CD4-positive, alpha-beta T cell (primary cell): ENCODE data around the gene THRB. TPM values are rescaled to one million over a fixed set of nuclear protein-coding genes. Genes with fewer than 3 reads are reported as not detected.

Source experiments
- ATAC-seq: fragments of 200-7000 bp; cut with Tn5 transposase; one replicate; pipeline ENCODE4 v1.10.0; 2022; ENCODE audit warnings: mild to moderate bottlenecking; ENCODE audit not compliant: poor library complexity
- CTCF ChIA-PET: fragments of 350-600 bp; sonication (Branson Sonifier 250); formaldehyde crosslinking; loops from one replicate; lab custom pipeline; 2021; ENCODE audit warnings: antibody characterized with exemption, inconsistent platforms; lab: Charles Lee
- POLR2A ChIA-PET: fragments of 350-600 bp; sonication (Branson Sonifier 250); formaldehyde crosslinking; loops from one replicate; lab custom pipeline; 2021; ENCODE audit warnings: antibody characterized with exemption, inconsistent platforms; lab: Charles Lee
- DNase-seq, 14 experiments: peaks; one replicate each; pipeline ENCODE4 v3.0.0-alpha.2; 2013 to 2020; ENCODE audit warnings: mixed read lengths in 2 of 14
- H3K27ac ChIP-seq, 2 donors: one replicate each; pipeline versions ENCODE4 v1.5.1 to v1.7.0; 2013; ENCODE audit warnings: low read length in 2 of 2, low read depth in 1 of 2, mild to moderate bottlenecking in 1 of 2
- H3K27me3 ChIP-seq, 2 experiments: 1 replicate in 1 of 2; 2 replicates in 1 of 2; pipeline versions ENCODE4 v1.6.1 to v1.7.0; 2013; ENCODE audit warnings: low read length in 2 of 2, control low read depth in 1 of 2, mild to moderate bottlenecking in 1 of 2, moderate library complexity in 1 of 2; ENCODE audit not compliant: insufficient read depth in 2 of 2, control insufficient read depth in 1 of 2
- H3K36me3 ChIP-seq: one replicate; pipeline ENCODE4 v1.6.1; 2013; ENCODE audit warnings: low read length, control low read depth; ENCODE audit not compliant: insufficient read depth
- H3K4me1 ChIP-seq: one replicate; pipeline ENCODE4 v1.6.1; 2013; ENCODE audit warnings: low read length, control low read depth; ENCODE audit not compliant: insufficient read depth
- H3K4me3 ChIP-seq: one replicate; pipeline ENCODE4 v1.5.1; 2013; ENCODE audit warnings: mild to moderate bottlenecking, low read length, moderate library complexity
- H3K9me3 ChIP-seq, 2 experiments: 1 replicate in 1 of 2; 2 replicates in 1 of 2; pipeline versions ENCODE4 v1.6.1 to v1.7.0; 2013; ENCODE audit warnings: low read length in 2 of 2, mild to moderate bottlenecking in 2 of 2, control low read depth in 1 of 2, moderate library complexity in 1 of 2; ENCODE audit not compliant: control insufficient read depth in 1 of 2, insufficient read depth in 1 of 2
- H3K27ac Mint-ChIP-seq: one replicate; pipeline ENCODE4 v1.8.0; 2020; ENCODE audit warnings: mixed read lengths
- H3K27me3 Mint-ChIP-seq: one replicate; pipeline ENCODE4 v1.8.0; 2021; ENCODE audit warnings: mixed read lengths
- H3K36me3 Mint-ChIP-seq: one replicate; pipeline ENCODE4 v1.8.0; 2021; ENCODE audit warnings: low read depth, mixed read lengths
- H3K4me1 Mint-ChIP-seq: one replicate; pipeline ENCODE4 v1.8.0; 2021; ENCODE audit warnings: low read depth, mixed read lengths
- H3K4me3 Mint-ChIP-seq: one replicate; pipeline ENCODE4 v1.8.0; 2020; ENCODE audit warnings: mild to moderate bottlenecking, mixed read lengths
- H3K9me3 Mint-ChIP-seq: one replicate; pipeline ENCODE4 v1.8.0; 2020; ENCODE audit warnings: mixed read lengths
- CTCF ChIP-seq: fragments of 200-600 bp; IDR thresholded peaks from one replicate; pipeline ENCODE4 v1.8.0; 2022; ENCODE audit warnings: antibody characterized with exemption, mild to moderate bottlenecking
- intact Hi-C, 2 experiments: fragments of 100-400 bp; cut with DNase I in 1 of 2; cut with micrococcal nuclease in 1 of 2; formaldehyde crosslinking; loops; one replicate each; pipeline versions ENCODE4 v1.15.1 to v1.9.0; 2023 to 2025; cut with DNase I, micrococcal nuclease
- total RNA-seq, 174 experiments: library from RNA in 2 of 174; stranded (reverse) in 2 of 174; gene quantifications; one replicate each; pipeline ENCODE4 v1.2.3 and lab custom pipeline; 2021 to 2026

The THRB gene
- total RNA-seq, 2 experiments from 2014 or later: not detected

GRCh38 chr3:24162929-24163328 lies 331.7 kb downstream of the THRB start:
- no peak overlapping the region for H3K27ac ChIP-seq
- peaks cover 19% of the 10 kb centered on the region for H3K27me3 Mint-ChIP-seq
- H3K9me3 ChIP-seq: peaks cover 0 to 6% of the 10 kb centered on the region in 2 experiments
- no peak overlapping the region for H3K27ac Mint-ChIP-seq
- H3K36me3 ChIP-seq: no peaks in the 10 kb centered on the region
- H3K9me3 Mint-ChIP-seq: no peaks in the 10 kb centered on the region
- no peak for TF ChIP-seq CTCF
- ChIA-PET POLR2A (no interaction called here), CTCF (no interaction called here)
- no peaks in the 10 kb centered on the region for H3K4me1 ChIP-seq
- no peak overlapping the region for H3K4me3 ChIP-seq
- intact Hi-C loops: no loop called here
- no peaks in the 10 kb centered on the region for H3K36me3 Mint-ChIP-seq
- H3K4me3 Mint-ChIP-seq: no peak overlapping the region
- DNase-seq: no peak
- no peaks in the 10 kb centered on the region for H3K4me1 Mint-ChIP-seq
- no peaks in the 10 kb centered on the region for H3K27me3 ChIP-seq
- ATAC-seq: no peak

- H3K27ac ChIP-seq: no peak overlapping the region
- H3K9me3 Mint-ChIP-seq: no peaks in the 10 kb centered on the region
- no peaks in the 10 kb centered on the region for H3K36me3 ChIP-seq
- no peaks in the 10 kb centered on the region for H3K4me1 ChIP-seq
- no peak for TF ChIP-seq CTCF
- H3K4me3 ChIP-seq: no peak overlapping the region
- ATAC-seq: no peak
- DNase-seq: no peak
- H3K27me3 ChIP-seq: no peaks in the 10 kb centered on the region
- intact Hi-C loops: no loop called here
- H3K9me3 ChIP-seq: peaks cover 0 to 6% of the 10 kb centered on the region in 2 experiments
- H3K4me1 Mint-ChIP-seq: no peaks in the 10 kb centered on the region
- no peaks in the 10 kb centered on the region for H3K36me3 Mint-ChIP-seq
- no peak overlapping the region for H3K4me3 Mint-ChIP-seq
- ChIA-PET CTCF (no interaction called here), POLR2A (no interaction called here)
- H3K27me3 Mint-ChIP-seq: peaks cover 19% of the 10 kb centered on the region
- no peak overlapping the region for H3K27ac Mint-ChIP-seq
Measured at GRCh38 chr3:24161841-24162240, 332.8 kb downstream of the THRB start.

GRCh38 chr3:24160424-24161095 lies 334.1 kb downstream of the THRB start:
- intact Hi-C loops: no loop called here
- ATAC-seq (no peak), DNase-seq (no peak)
- H3K9me3 ChIP-seq: peaks cover 0 to 6% of the 10 kb centered on the region in 2 experiments
- H3K4me3 ChIP-seq: no peak overlapping the region
- ChIA-PET CTCF (no interaction called here), POLR2A (no interaction called here)
- H3K9me3 Mint-ChIP-seq: no peaks in the 10 kb centered on the region
- H3K27me3 Mint-ChIP-seq: peaks cover 19% of the 10 kb centered on the region
- no peak overlapping the region for H3K27ac ChIP-seq
- H3K36me3 ChIP-seq: no peaks in the 10 kb centered on the region
- no peak for TF ChIP-seq CTCF
- no peaks in the 10 kb centered on the region for H3K4me1 ChIP-seq
- H3K4me1 Mint-ChIP-seq: no peaks in the 10 kb centered on the region
- H3K36me3 Mint-ChIP-seq: no peaks in the 10 kb centered on the region
- H3K27ac Mint-ChIP-seq: no peak overlapping the region
- no peaks in the 10 kb centered on the region for H3K27me3 ChIP-seq
- H3K4me3 Mint-ChIP-seq: no peak overlapping the region
